Spleen (tissue), 11 donors: ENCODE data around the gene OTC. TPM values are rescaled to one million over a fixed set of nuclear protein-coding genes. Genes with fewer than 3 reads are reported as not detected.

Source experiments
- DNase-seq: peaks from one replicate; pipeline ENCODE4 v3.0.0-alpha.2; 2020
- H3K27ac ChIP-seq, 8 donors: fragments of 200-600 bp; sonication (generic) in 7 of 8; 1 replicate in 4 of 8; 2 replicates in 4 of 8; pipeline versions ENCODE4 v1.5.0 to v1.8.0; 2016 to 2021; ENCODE audit warnings: inconsistent platforms in 4 of 8, mild to moderate bottlenecking in 4 of 8, moderate library complexity in 1 of 8
- H3K27me3 ChIP-seq, 7 donors: fragments of 200-600 bp; sonication (generic) in 6 of 7; replicated peaks in 1 of 7; 1 replicate in 4 of 7; 2 replicates in 3 of 7; pipeline versions ENCODE4 v1.5.0 to v1.8.0; 2016 to 2021; ENCODE audit warnings: inconsistent platforms in 3 of 7, mild to moderate bottlenecking in 1 of 7
- H3K36me3 ChIP-seq, 6 donors: fragments of 200-600 bp; sonication (generic) in 5 of 6; 1 replicate in 4 of 6; 2 replicates in 2 of 6; pipeline versions ENCODE4 v1.5.0 to v1.8.0; 2016 to 2021; ENCODE audit warnings: inconsistent platforms in 2 of 6
- H3K4me1 ChIP-seq, 6 donors: fragments of 200-600 bp; sonication (generic) in 5 of 6; 1 replicate in 3 of 6; 2 replicates in 3 of 6; pipeline versions ENCODE4 v1.5.0 to v1.8.0; 2016 to 2021; ENCODE audit warnings: inconsistent platforms in 3 of 6
- H3K4me3 ChIP-seq, 8 donors: fragments of 200-600 bp; sonication (generic) in 7 of 8; 1 replicate in 4 of 8; 2 replicates in 4 of 8; pipeline versions ENCODE4 v1.5.0 to v1.8.0; 2016 to 2021; ENCODE audit warnings: inconsistent platforms in 4 of 8, mild to moderate bottlenecking in 4 of 8, moderate library complexity in 2 of 8
- H3K9me3 ChIP-seq, 8 donors: fragments of 200-600 bp; sonication (generic) in 7 of 8; 1 replicate in 4 of 8; 2 replicates in 4 of 8; pipeline versions ENCODE4 v1.5.0 to v1.8.0; 2016 to 2021; ENCODE audit warnings: inconsistent platforms in 4 of 8
- POLR2A ChIP-seq, 3 donors: fragments of 450-650 bp; IDR thresholded peaks; one replicate each; pipeline ENCODE4 v1.5.1; 2017; ENCODE audit warnings: antibody characterized with exemption in 3 of 3, mild to moderate bottlenecking in 1 of 3
- POLR2AphosphoS5 ChIP-seq, 3 donors: sonication (generic); formaldehyde crosslinking; IDR thresholded peaks; one replicate each; pipeline ENCODE4 v1.5.1; 2017; ENCODE audit warnings: antibody characterized with exemption in 3 of 3
- WGBS, 5 donors: extraction: QIAGEN DNeasy Blood & Tissue Kit in 3 of 5; methylation state at CpG; one replicate each; pipeline versions ENCODE4 v1.1.5 to v1.1.7; 2013 to 2018; 5-methylcytosine and 5-hydroxymethylcytosine counted together
- intact Hi-C: fragments of 100-400 bp; cut with DNase I; formaldehyde crosslinking; loops from one replicate; pipeline ENCODE4 v1.15.0; 2023; ENCODE audit warnings: low total_unique reads
- polyA plus RNA-seq, 3 donors: library from polyadenylated mRNA; stranded (reverse); fragments of 200-250 nt; gene quantifications; one replicate each; pipeline ENCODE4 v1.2.1, GENCODE V29; 2013
- total RNA-seq, 7 donors: library from RNA; depleted of rRNA in 3 of 7; stranded (reverse); fragments of >200 nt in 3 of 7; fragmentation: NEBNext Ultra II Directional in 4 of 7; extraction: Animal tissue kit (Norgen Biotek cat#: 25700) in 4 of 7; gene quantifications; one replicate each; pipeline versions ENCODE4 v1.1.0 to v1.2.1, GENCODE V29; 2016 to 2021
- TF ChIP-seq, protein P1 (sequence below), 11 experiments: fragments of 200-600 bp in 7 of 11; fragments of 450-650 bp in 4 of 11; sonication (generic) in 4 of 11; IDR thresholded peaks in 8 of 11; conservative IDR thresholded peaks in 3 of 11; 1 replicate in 7 of 11; 2 replicates in 4 of 11; pipeline versions ENCODE4 v1.4.0 to v1.8.0; 2016 to 2021; ENCODE audit warnings: antibody characterized with exemption in 11 of 11, inconsistent platforms in 4 of 11, mild to moderate bottlenecking in 1 of 11
- donor health status: healthy with polysubstance abuse.
- donor health status: DM: no; HTN: no; CAD: no; lungs with moderate emphysema.
- donor health status: DM: no; HTN: no; CAD: no.
- donor health status: Bipolar disorder and iron deficiency.
- donor health status: healthy.
- donor health status: DM: no; HTN: no; CAD: no.
- donor health status: DM: yes; HTN: yes; CAD: no.

Gene OTC
- total and polyA plus RNA-seq, 10 donors: 0.05 to 0.06 TPM; not detected in 8

DNA sequence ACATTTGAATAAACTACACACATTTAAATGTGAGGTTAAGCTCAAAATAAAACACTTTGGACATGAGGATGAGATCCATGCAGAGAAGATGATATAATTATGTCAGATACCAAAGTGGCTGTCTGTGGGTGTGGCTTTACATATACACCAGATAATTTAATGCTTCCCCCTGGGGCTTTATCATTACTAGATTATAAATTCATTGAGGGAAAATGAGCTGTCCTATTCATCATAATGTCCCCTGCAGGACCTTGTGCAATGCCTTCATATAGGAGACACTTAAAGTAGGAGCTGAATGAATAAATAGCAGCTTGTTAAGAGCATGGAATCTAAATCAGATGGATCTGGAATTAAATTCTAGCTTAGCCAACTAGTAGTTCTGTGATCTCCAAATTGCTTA is 49.7 kb downstream of the OTC start:
- no peaks in the 10 kb centered on the region for H3K4me1 ChIP-seq
- H3K36me3 ChIP-seq: no peaks in the 10 kb centered on the region
- TF ChIP-seq POLR2AphosphoS5 (IDR thresholded peaks at IDR 0.05) (no peak), POLR2A (IDR thresholded peaks at IDR 0.05) (no peak)
- TF ChIP-seq, protein P1, sequence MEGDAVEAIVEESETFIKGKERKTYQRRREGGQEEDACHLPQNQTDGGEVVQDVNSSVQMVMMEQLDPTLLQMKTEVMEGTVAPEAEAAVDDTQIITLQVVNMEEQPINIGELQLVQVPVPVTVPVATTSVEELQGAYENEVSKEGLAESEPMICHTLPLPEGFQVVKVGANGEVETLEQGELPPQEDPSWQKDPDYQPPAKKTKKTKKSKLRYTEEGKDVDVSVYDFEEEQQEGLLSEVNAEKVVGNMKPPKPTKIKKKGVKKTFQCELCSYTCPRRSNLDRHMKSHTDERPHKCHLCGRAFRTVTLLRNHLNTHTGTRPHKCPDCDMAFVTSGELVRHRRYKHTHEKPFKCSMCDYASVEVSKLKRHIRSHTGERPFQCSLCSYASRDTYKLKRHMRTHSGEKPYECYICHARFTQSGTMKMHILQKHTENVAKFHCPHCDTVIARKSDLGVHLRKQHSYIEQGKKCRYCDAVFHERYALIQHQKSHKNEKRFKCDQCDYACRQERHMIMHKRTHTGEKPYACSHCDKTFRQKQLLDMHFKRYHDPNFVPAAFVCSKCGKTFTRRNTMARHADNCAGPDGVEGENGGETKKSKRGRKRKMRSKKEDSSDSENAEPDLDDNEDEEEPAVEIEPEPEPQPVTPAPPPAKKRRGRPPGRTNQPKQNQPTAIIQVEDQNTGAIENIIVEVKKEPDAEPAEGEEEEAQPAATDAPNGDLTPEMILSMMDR (IDR thresholded peaks at IDR 0.05 in 8 of 11, conservative IDR thresholded peaks at IDR 0.05 in 3 of 11): no peak
- DNase-seq: no peak
- H3K27me3 ChIP-seq: peaks cover 0 to 5% (median 0%) of the 10 kb centered on the region in 7 donors
- H3K27ac ChIP-seq: no peak overlapping the region
- no peaks in the 10 kb centered on the region for H3K9me3 ChIP-seq
- intact Hi-C loops: no loop called here
- no peak overlapping the region for H3K4me3 ChIP-seq

GRCh38 chrX:38403834-38404233 is 51.4 kb downstream of the OTC start:
- H3K27me3 ChIP-seq: peaks cover 0 to 5% (median 0%) of the 10 kb centered on the region in 7 donors
- DNase-seq: no peak
- H3K36me3 ChIP-seq: no peaks in the 10 kb centered on the region
- no peak overlapping the region for H3K4me3 ChIP-seq
- TF ChIP-seq, protein P1 (IDR thresholded peaks at IDR 0.05 in 8 of 11, conservative IDR thresholded peaks at IDR 0.05 in 3 of 11): no peak
- TF ChIP-seq POLR2A (IDR thresholded peaks at IDR 0.05): no peak
- TF ChIP-seq POLR2AphosphoS5 (IDR thresholded peaks at IDR 0.05): no peak
- no peak overlapping the region for H3K27ac ChIP-seq
- intact Hi-C loops: no loop called here
- H3K4me1 ChIP-seq: no peaks in the 10 kb centered on the region
- H3K9me3 ChIP-seq: no peaks in the 10 kb centered on the region
- WGBS, 5 donors: 73 to 96% (median 95%) methylated on average over 1 of the region's 1 CpG

GRCh38 chrX:38407126-38407525 is 54.7 kb downstream of the OTC start:
- 31 to 76% (median 55%) methylated on average over 4 of the region's 4 CpGs for WGBS, 5 donors
- DNase-seq: no peak
- Histone ChIP-seq H3K4me3 (no peak overlapping the region), H3K36me3 (no peaks in the 10 kb centered on the region), H3K27ac (no peak overlapping the region), H3K9me3 (no peaks in the 10 kb centered on the region), H3K27me3 (peaks cover 0 to 5% (median 0%) of the 10 kb centered on the region in 7 donors), H3K4me1 (no peaks in the 10 kb centered on the region)
- TF ChIP-seq, protein P1 (IDR thresholded peaks at IDR 0.05 in 8 of 11, conservative IDR thresholded peaks at IDR 0.05 in 3 of 11): no peak
- TF ChIP-seq POLR2A (IDR thresholded peaks at IDR 0.05) (no peak), POLR2AphosphoS5 (IDR thresholded peaks at IDR 0.05) (no peak)
- intact Hi-C loops: no loop called here

DNA sequence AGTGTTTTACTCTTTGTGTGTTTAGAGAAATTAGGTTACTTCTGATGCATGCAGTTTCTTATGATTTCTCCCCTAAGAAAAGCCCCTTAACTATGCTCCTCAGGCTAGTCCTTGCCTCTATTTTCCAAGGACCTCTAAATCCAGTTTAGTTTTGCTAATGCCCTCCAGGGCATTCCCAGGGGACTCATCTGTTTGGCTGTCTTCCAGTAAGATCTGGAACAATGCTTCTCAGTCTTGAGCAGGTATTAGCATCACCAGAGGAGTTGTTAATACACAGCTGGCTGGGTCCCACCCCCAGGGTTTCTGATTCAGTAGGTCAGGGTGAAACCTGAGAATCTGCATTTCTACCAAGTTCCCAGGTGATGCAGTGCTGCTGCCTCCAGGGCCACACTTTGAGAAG is 56.9 kb downstream of the OTC start:
- Histone ChIP-seq H3K4me3 (no peak overlapping the region), H3K27ac (no peak overlapping the region), H3K4me1 (no peaks in the 10 kb centered on the region), H3K36me3 (no peaks in the 10 kb centered on the region), H3K9me3 (no peaks in the 10 kb centered on the region), H3K27me3 (peaks cover 0 to 5% (median 0%) of the 10 kb centered on the region in 7 donors)
- TF ChIP-seq POLR2AphosphoS5 (IDR thresholded peaks at IDR 0.05): no peak
- TF ChIP-seq POLR2A (IDR thresholded peaks at IDR 0.05): no peak
- no peak for DNase-seq
- intact Hi-C loops: no loop called here

DNA sequence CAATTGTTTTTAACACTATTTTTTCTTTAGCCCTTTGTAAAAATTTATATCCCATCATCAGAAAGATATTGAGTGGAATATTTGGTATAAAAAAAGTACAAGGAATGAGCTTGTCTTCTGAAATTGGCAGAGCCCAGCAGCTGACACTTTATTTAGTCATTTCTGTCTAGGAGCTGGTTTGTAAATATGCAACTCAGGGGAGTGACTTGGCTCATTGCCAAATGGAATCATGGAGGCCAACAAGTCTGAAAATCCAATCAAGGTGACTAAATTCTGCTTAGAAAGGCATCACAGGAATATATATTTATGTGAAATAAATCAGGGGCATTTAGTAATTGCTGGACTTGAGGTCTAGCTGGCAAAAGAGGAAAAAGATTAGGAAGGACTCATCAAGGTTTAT is 74.4 kb downstream of the OTC start:
- H3K27ac ChIP-seq: no peak overlapping the region
- intact Hi-C loops: no loop called here
- TF ChIP-seq, protein P1 (IDR thresholded peaks at IDR 0.05 in 8 of 11, conservative IDR thresholded peaks at IDR 0.05 in 3 of 11): no peak
- TF ChIP-seq POLR2A (IDR thresholded peaks at IDR 0.05) (no peak), POLR2AphosphoS5 (IDR thresholded peaks at IDR 0.05) (no peak)
- H3K4me3 ChIP-seq: no peak overlapping the region
- H3K9me3 ChIP-seq: no peaks in the 10 kb centered on the region
- H3K27me3 ChIP-seq: peaks cover 0 to 9% (median 0%) of the 10 kb centered on the region in 7 donors
- H3K4me1 ChIP-seq: no peaks in the 10 kb centered on the region
- DNase-seq: no peak
- H3K36me3 ChIP-seq: no peaks in the 10 kb centered on the region
